Endothelial cell of umbilical vein (primary cell): ENCODE results near the gene BMPR1B. TPM values are rescaled to one million over a fixed set of nuclear protein-coding genes. Genes with fewer than 3 reads are reported as not detected.

Source experiments
- BruUV-seq: library from RNA; stranded (reverse); fragments of 400-500 nt; replicated peaks from 2 replicates; lab custom pipeline; 2021; lab: Mats Ljungman, UMichigan
- CTCF ChIA-PET: fragments of 300-600, 350-600 bp; sonication (Branson Sonifier 250); formaldehyde crosslinking; loops from one replicate; lab custom pipeline; 2021; ENCODE audit warnings: antibody characterized with exemption, inconsistent platforms; lab: Charles Lee
- POLR2A ChIA-PET: fragments of 300-600, 350-600 bp; sonication (Branson Sonifier 250); formaldehyde crosslinking; loops from one replicate; lab custom pipeline; 2021; ENCODE audit warnings: antibody characterized with exemption, inconsistent platforms; lab: Charles Lee
- DNase-seq: peaks from one replicate; pipeline ENCODE4 v3.0.0-alpha.2; 2011; ENCODE audit warnings: low read depth, low spot score
- FAIRE-seq: peaks from 2 replicates; lab custom pipeline; 2011; peaks lifted over from hg19 to GRCh38; lab: Jason Lieb, UNC
- H2AFZ ChIP-seq: 2 replicates; pipeline ENCODE4 v1.6.0; 2012; ENCODE audit warnings: low read depth, low read length, control low read depth, inconsistent platforms
- H3K27ac ChIP-seq: 2 replicates; pipeline ENCODE4 v1.5.1; 2011; ENCODE audit warnings: low read depth, mild to moderate bottlenecking, control low read depth, low read length, moderate library complexity; ENCODE audit not compliant: insufficient read depth
- H3K27me3 ChIP-seq, 2 experiments: 2 replicates each; pipeline versions ENCODE4 v1.6.0 to v1.6.1; 2011; ENCODE audit warnings: low read length in 2 of 2, mixed read lengths in 1 of 2; ENCODE audit not compliant: control insufficient read depth in 2 of 2, insufficient read depth in 2 of 2
- H3K36me3 ChIP-seq, 2 experiments: 2 replicates in 1 of 2; 3 replicates in 1 of 2; pipeline ENCODE4 v1.5.1; 2011; ENCODE audit warnings: low read length in 2 of 2, mild to moderate bottlenecking in 1 of 2, moderate library complexity in 1 of 2; ENCODE audit not compliant: control insufficient read depth in 2 of 2, insufficient read depth in 2 of 2; ENCODE audit errors: extremely low read depth in 1 of 2
- H3K4me1 ChIP-seq: 3 replicates; pipeline ENCODE4 v1.5.1; 2011; ENCODE audit warnings: mild to moderate bottlenecking, low read length; ENCODE audit not compliant: control insufficient read depth, insufficient read depth; ENCODE audit errors: extremely low read depth
- H3K4me2 ChIP-seq: 2 replicates; pipeline ENCODE4 v1.6.1; 2011; ENCODE audit warnings: low read length, control low read depth, mixed read lengths; ENCODE audit not compliant: insufficient read depth
- H3K4me3 ChIP-seq, 3 experiments: fragments of 200-600 bp in 1 of 3; sonication (generic), shearing (Covaris generic) in 1 of 3; replicated peaks in 1 of 3; 2 replicates each; pipeline ENCODE4 v1.5.1; 2011 to 2016; ENCODE audit warnings: control low read depth in 3 of 3, low read length in 3 of 3, mild to moderate bottlenecking in 2 of 3, inconsistent platforms in 1 of 3, low read depth in 1 of 3, moderate library complexity in 1 of 3; ENCODE audit not compliant: insufficient read depth in 1 of 3
- H3K79me2 ChIP-seq: 2 replicates; pipeline ENCODE4 v1.6.0; 2012; ENCODE audit warnings: low read length, inconsistent platforms; ENCODE audit not compliant: control insufficient read depth, insufficient read depth
- H3K9ac ChIP-seq: replicated peaks from 2 replicates; pipeline ENCODE3; 2011; ENCODE audit warnings: low read length, control low read depth; ENCODE audit not compliant: insufficient read depth; ENCODE audit errors: extremely low read depth
- H3K9me1 ChIP-seq: replicated peaks from 3 replicates; pipeline ENCODE4 v1.6.0; 2011; ENCODE audit warnings: mild to moderate bottlenecking, low read length; ENCODE audit not compliant: control insufficient read depth, insufficient read depth; ENCODE audit errors: extremely low read depth
- H3K9me3 ChIP-seq: replicated peaks from 2 replicates; pipeline ENCODE4 v1.5.1; 2012; ENCODE audit warnings: low read length, inconsistent platforms; ENCODE audit not compliant: control insufficient read depth, insufficient read depth
- H4K20me1 ChIP-seq: replicated peaks from 2 replicates; pipeline ENCODE3; 2011; ENCODE audit warnings: mild to moderate bottlenecking, low read length; ENCODE audit not compliant: control insufficient read depth, insufficient read depth; ENCODE audit errors: extremely low read depth
- CTCF ChIP-seq, 2 donors: IDR thresholded peaks; 1 replicate in 1 of 2; 2 replicates in 1 of 2; pipeline ENCODE4 v1.5.1; 2011; ENCODE audit warnings: low read length in 2 of 2, mild to moderate bottlenecking in 2 of 2, moderate library complexity in 2 of 2, control low read depth in 1 of 2, inconsistent platforms in 1 of 2, low read depth in 1 of 2; ENCODE audit not compliant: insufficient read depth in 1 of 2; ENCODE audit errors: extremely low read depth in 1 of 2
- EZH2 ChIP-seq: IDR thresholded peaks from 2 replicates; pipeline ENCODE4 v1.6.1; 2012; ENCODE audit warnings: borderline replicate concordance, low read depth, mild to moderate bottlenecking, moderate library complexity, low read length, inconsistent platforms; ENCODE audit not compliant: severe bottlenecking
- FOS ChIP-seq: IDR thresholded peaks from 2 replicates; pipeline ENCODE4 v1.6.1; 2011; ENCODE audit warnings: mild to moderate bottlenecking, low read length, moderate library complexity, borderline replicate concordance; ENCODE audit not compliant: insufficient read depth
- GATA2 ChIP-seq: IDR thresholded peaks from 2 replicates; pipeline ENCODE4 v1.7.0; 2011; ENCODE audit warnings: low read depth, mild to moderate bottlenecking, moderate library complexity, mixed read lengths, low read length; ENCODE audit not compliant: insufficient read length, insufficient read depth
- JUN ChIP-seq: IDR thresholded peaks from 2 replicates; pipeline ENCODE4 v1.6.1; 2011; ENCODE audit warnings: borderline replicate concordance, low read depth; ENCODE audit not compliant: insufficient read length, insufficient read depth
- MAX ChIP-seq: IDR thresholded peaks from 2 replicates; pipeline ENCODE4 v1.6.1; 2011; ENCODE audit not compliant: insufficient read depth, insufficient read length
- MYC ChIP-seq: IDR thresholded peaks from one replicate; pipeline ENCODE4 v1.6.1; 2011; ENCODE audit warnings: mild to moderate bottlenecking, low read depth, low read length
- POLR2A ChIP-seq: IDR thresholded peaks from 2 replicates; pipeline ENCODE4 v1.6.1; 2012; ENCODE audit warnings: low read depth, mild to moderate bottlenecking, control low read depth, low read length
- POLR2AphosphoS5 ChIP-seq: IDR thresholded peaks from 2 replicates; pipeline ENCODE4 v1.6.1; 2012; ENCODE audit warnings: low read depth, mild to moderate bottlenecking, control low read depth, low read length, moderate library complexity; ENCODE audit not compliant: insufficient read depth
- dilution Hi-C: fragments of 300-500 bp; cut with MboI; formaldehyde crosslinking; loops from one replicate; pipeline ENCODE4 v1.15.0; 2019; ENCODE audit warnings: low sequenced_read_pairs; ENCODE audit not compliant: extremely low pct_ligation_motif_present
- intact Hi-C: fragments of 100-400 bp; cut with micrococcal nuclease; formaldehyde crosslinking; loops from one replicate; pipeline ENCODE4 v1.10.0; 2022
- polyA plus RNA-seq, 4 experiments: library from polyadenylated mRNA; depleted of rRNA in 3 of 4; stranded (reverse) in 3 of 4; unstranded in 1 of 4; fragments of >200 nt; gene quantifications; 2 replicates each; pipeline versions ENCODE4 v1.2.1 to v1.2.3, GENCODE V29; 2011 to 2012; ENCODE audit warnings: missing spikeins in 1 of 4
- total RNA-seq: library from RNA; stranded (reverse); gene quantifications from 2 replicates; pipeline ENCODE4 v1.2.3, GENCODE V29; 2021

BMPR1B gene
- total and polyA plus RNA-seq, 2 donors (not counting 3 experiments of a cell fraction or from before 2014, with no cell fraction given) = 0.28 to 2.1 TPM

- BruUV-seq = no TSS peak
- POLR2A ChIA-PET = no interaction called here
Measured at GRCh38 chr4:94912606-94913005, 154.9 kb downstream of the BMPR1B start.

More at GRCh38 chr4:94912606-94913005, 154.9 kb downstream of the BMPR1B start:
- no peaks in the 10 kb centered on the region for H3K79me2 ChIP-seq
- H3K9ac ChIP-seq = no peak overlapping the region
- dilution Hi-C loops = no loop called here
- no peaks in the 10 kb centered on the region for H3K9me3 ChIP-seq
- H4K20me1 ChIP-seq = no peaks in the 10 kb centered on the region
- H3K4me3 ChIP-seq = no peak overlapping the region
- CTCF ChIA-PET = no interaction called here
- no peak overlapping the region for H3K4me2 ChIP-seq
- FAIRE-seq (no peak), DNase-seq (no peak)
- no peak overlapping the region for H3K27ac ChIP-seq
- no peaks in the 10 kb centered on the region for H3K36me3 ChIP-seq
- intact Hi-C loops = no loop called here
- H3K27me3 ChIP-seq = no peaks in the 10 kb centered on the region
- no peak overlapping the region for H2AFZ ChIP-seq
- H3K4me1 ChIP-seq = no peaks in the 10 kb centered on the region
- TF ChIP-seq MYC (no peak), GATA2 (no peak), JUN (no peak), CTCF (IDR thresholded peaks at IDR 0.05; ENCODE audit: extremely low read depth in 1 of 2, insufficient read depth in 1 of 2, low read depth in 1 of 2, low read length in 2 of 2) (no peak), POLR2A (no peak), MAX (no peak), POLR2AphosphoS5 (no peak), FOS (no peak), EZH2 (no peak)
- no peaks in the 10 kb centered on the region for H3K9me1 ChIP-seq
